Breast epithelium (tissue), 4 donors: ENCODE data around the gene CHSY3. TPM values are rescaled to one million over a fixed set of nuclear protein-coding genes. Genes with fewer than 3 reads are reported as not detected.

Experiments
- DNase-seq, 2 donors: peaks; one replicate each; pipeline ENCODE4 v3.0.0-alpha.2; 2019; ENCODE audit warnings: low spot score in 2 of 2
- H3K27ac ChIP-seq, 2 donors: fragments of 200-600 bp; sonication (generic) in 1 of 2; one replicate each; pipeline ENCODE4 v1.5.1; 2016 to 2019; ENCODE audit warnings: mild to moderate bottlenecking in 1 of 2
- H3K27me3 ChIP-seq, 2 donors: fragments of 200-600 bp; sonication (generic) in 1 of 2; one replicate each; pipeline versions ENCODE4 v1.5.1 to v1.6.0; 2017 to 2019; ENCODE audit warnings: control low read depth in 1 of 2, mild to moderate bottlenecking in 1 of 2
- H3K36me3 ChIP-seq: fragments of 200-600 bp; one replicate; pipeline ENCODE4 v1.5.1; 2019
- H3K4me1 ChIP-seq, 2 donors: fragments of 200-600 bp; sonication (generic); one replicate each; pipeline ENCODE4 v1.5.1; 2016 to 2019; ENCODE audit warnings: control low read depth in 1 of 2
- H3K4me3 ChIP-seq, 3 donors: fragments of 200-600 bp; sonication (generic); 1 replicate in 2 of 3; 2 replicates in 1 of 3; pipeline ENCODE4 v1.5.1; 2016 to 2019; ENCODE audit warnings: mild to moderate bottlenecking in 3 of 3, moderate library complexity in 2 of 3
- H3K9me3 ChIP-seq, 2 donors: fragments of 200-600 bp; sonication (generic) in 1 of 2; one replicate each; pipeline ENCODE4 v1.5.1; 2016 to 2019; ENCODE audit warnings: control low read depth in 1 of 2
- POLR2A ChIP-seq: fragments of 450-650 bp; IDR thresholded peaks from one replicate; pipeline ENCODE4 v1.6.1; 2016; ENCODE audit warnings: antibody characterized with exemption, mild to moderate bottlenecking, moderate library complexity
- POLR2AphosphoS5 ChIP-seq, 3 donors: sonication (generic); formaldehyde crosslinking; IDR thresholded peaks; one replicate each; pipeline ENCODE4 v1.6.1; 2017; ENCODE audit warnings: antibody characterized with exemption in 3 of 3
- intact Hi-C: fragments of 100-400 bp; cut with DNase I; formaldehyde crosslinking; loops from one replicate; pipeline ENCODE4 v1.15.1; 2023; ENCODE audit warnings: low total_unique reads
- total RNA-seq, 3 donors: library from RNA; depleted of rRNA; stranded (reverse); fragments of >200 nt; gene quantifications; one replicate each; pipeline ENCODE4 v1.1.0, GENCODE V29; 2016
- TF ChIP-seq, protein P1 (sequence below), 3 donors: fragments of 450-650 bp; IDR thresholded peaks; one replicate each; pipeline ENCODE4 v1.5.1; 2016 to 2017; ENCODE audit warnings: antibody characterized with exemption in 3 of 3, mild to moderate bottlenecking in 3 of 3, moderate library complexity in 3 of 3

Gene CHSY3
- total RNA-seq, 3 donors from 2014 or later, result 2.5 to 4.9 (median 3.7) TPM

DNA sequence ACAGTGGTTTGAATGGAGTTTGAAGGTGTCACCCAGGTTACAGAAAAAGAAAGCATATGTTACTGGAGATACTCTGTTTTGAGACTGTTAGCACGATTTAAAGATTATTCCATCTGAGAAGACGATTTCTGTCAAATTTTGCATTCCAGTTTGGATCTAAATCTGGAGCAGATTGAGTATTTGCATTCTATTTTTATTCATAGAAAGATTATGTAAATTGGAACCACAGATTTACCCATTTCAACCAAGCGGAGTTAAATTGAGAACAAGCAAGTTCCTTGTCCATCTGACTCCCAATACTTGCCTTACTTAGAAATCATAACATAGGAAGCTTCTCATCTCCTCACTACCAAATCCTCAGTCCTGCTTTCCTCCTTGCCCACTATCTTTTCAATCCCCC lies 255.7 kb downstream of the CHSY3 start:
- H3K36me3 ChIP-seq, result no peaks in the 10 kb centered on the region
- intact Hi-C loops, result no loop called here
- H3K27ac ChIP-seq, result no peak overlapping the region
- DNase-seq, result no peak
- no peak overlapping the region for H3K4me3 ChIP-seq
- H3K4me1 ChIP-seq, result no peaks in the 10 kb centered on the region
- H3K27me3 ChIP-seq, result no peaks in the 10 kb centered on the region
- TF ChIP-seq POLR2AphosphoS5 (IDR thresholded peaks at IDR 0.05) (no peak), POLR2A (no peak)
- TF ChIP-seq, protein P1, sequence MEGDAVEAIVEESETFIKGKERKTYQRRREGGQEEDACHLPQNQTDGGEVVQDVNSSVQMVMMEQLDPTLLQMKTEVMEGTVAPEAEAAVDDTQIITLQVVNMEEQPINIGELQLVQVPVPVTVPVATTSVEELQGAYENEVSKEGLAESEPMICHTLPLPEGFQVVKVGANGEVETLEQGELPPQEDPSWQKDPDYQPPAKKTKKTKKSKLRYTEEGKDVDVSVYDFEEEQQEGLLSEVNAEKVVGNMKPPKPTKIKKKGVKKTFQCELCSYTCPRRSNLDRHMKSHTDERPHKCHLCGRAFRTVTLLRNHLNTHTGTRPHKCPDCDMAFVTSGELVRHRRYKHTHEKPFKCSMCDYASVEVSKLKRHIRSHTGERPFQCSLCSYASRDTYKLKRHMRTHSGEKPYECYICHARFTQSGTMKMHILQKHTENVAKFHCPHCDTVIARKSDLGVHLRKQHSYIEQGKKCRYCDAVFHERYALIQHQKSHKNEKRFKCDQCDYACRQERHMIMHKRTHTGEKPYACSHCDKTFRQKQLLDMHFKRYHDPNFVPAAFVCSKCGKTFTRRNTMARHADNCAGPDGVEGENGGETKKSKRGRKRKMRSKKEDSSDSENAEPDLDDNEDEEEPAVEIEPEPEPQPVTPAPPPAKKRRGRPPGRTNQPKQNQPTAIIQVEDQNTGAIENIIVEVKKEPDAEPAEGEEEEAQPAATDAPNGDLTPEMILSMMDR (IDR thresholded peaks at IDR 0.05), result no peak
- H3K9me3 ChIP-seq, result no peaks in the 10 kb centered on the region

DNA sequence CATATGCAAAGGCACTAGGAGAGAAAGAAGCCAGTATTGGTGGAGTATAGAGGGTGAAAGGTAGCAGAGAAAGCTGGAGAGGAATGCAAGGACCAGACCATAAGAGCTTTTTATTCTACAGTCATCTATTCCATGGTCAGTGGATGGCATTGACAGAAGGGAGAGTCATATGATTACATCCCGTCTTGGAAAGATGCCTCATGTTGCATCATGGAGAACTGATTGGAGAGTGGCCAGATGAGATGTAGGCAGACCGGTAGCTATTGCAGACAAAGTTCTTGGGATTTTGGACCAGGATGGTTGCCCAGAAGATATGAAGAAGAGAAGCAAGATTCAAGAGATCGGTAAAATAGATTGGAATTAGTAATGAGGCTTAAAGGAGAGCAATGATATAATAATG lies 260.7 kb downstream of the CHSY3 start:
- intact Hi-C loops, result no loop called here
- DNase-seq, result no peak
- Histone ChIP-seq H3K4me3 (no peak overlapping the region), H3K27ac (no peak overlapping the region), H3K4me1 (no peaks in the 10 kb centered on the region), H3K9me3 (no peaks in the 10 kb centered on the region), H3K27me3 (no peaks in the 10 kb centered on the region), H3K36me3 (no peaks in the 10 kb centered on the region)
- TF ChIP-seq POLR2A, result no peak
- TF ChIP-seq, protein P1 (IDR thresholded peaks at IDR 0.05), result no peak
- TF ChIP-seq POLR2AphosphoS5 (IDR thresholded peaks at IDR 0.05), result no peak

DNA sequence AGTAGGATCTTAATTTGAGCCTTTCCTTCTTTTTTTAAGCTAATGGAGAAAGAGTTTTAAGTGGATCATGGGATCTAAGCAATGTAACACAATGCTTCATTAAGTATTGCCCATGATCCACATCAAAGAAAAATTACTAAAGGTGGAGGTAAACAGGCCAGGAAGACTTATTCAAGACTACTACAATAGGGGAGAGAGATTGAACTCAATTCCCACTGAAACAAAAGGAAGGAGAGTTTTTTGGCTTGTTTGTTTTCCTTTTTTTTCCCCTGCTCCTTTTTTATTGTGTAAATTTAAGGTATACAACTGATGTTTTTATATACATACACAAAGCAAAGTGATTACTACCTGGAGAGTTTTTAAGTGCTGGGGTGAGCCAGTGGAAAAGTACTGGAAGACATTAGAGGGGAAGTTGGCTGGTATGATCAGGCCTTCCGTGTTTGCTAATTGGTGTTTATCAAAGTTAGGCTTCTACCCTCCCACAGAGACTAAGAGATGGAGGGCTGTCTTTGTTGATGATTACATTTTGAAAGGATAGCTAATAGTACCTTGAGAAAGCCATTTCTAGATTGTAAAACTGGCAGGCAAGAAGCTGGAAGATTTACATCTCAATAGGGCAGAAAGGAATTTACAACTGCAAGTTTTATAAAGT lies 262.7 kb downstream of the CHSY3 start:
- no peak for DNase-seq
- TF ChIP-seq POLR2A (no peak), POLR2AphosphoS5 (IDR thresholded peaks at IDR 0.05) (no peak)
- TF ChIP-seq, protein P1 (IDR thresholded peaks at IDR 0.05), result no peak
- intact Hi-C loops, result no loop called here
- Histone ChIP-seq H3K4me1 (no peaks in the 10 kb centered on the region), H3K4me3 (no peak overlapping the region), H3K27me3 (no peaks in the 10 kb centered on the region), H3K36me3 (no peaks in the 10 kb centered on the region), H3K9me3 (no peaks in the 10 kb centered on the region), H3K27ac (no peak overlapping the region)

DNA sequence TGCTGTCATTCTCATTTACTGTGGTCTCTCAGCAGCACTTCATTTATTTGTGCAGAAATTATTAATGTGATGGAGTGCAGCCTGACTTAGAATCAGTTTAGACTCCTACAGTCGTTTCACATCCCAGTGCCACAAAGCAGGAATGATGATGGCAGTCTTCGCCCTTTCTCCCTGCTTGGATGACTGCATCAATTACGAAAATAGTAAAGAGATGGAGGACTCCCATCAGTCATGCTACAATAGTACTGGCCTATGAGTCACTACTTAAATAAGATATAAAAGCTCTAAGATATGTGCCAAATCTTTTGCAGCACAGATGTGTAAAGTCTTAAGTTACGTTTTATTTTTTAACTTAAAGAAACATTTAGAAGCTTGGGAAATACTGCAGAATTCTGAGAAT lies 263.9 kb downstream of the CHSY3 start:
- no peaks in the 10 kb centered on the region for H3K36me3 ChIP-seq
- no peak for DNase-seq
- intact Hi-C loops, result no loop called here
- TF ChIP-seq POLR2A, result no peak
- TF ChIP-seq, protein P1 (IDR thresholded peaks at IDR 0.05), result no peak
- TF ChIP-seq POLR2AphosphoS5 (IDR thresholded peaks at IDR 0.05), result no peak
- H3K4me3 ChIP-seq, result no peak overlapping the region
- no peaks in the 10 kb centered on the region for H3K9me3 ChIP-seq
- H3K4me1 ChIP-seq, result no peaks in the 10 kb centered on the region
- H3K27ac ChIP-seq, result no peak overlapping the region
- H3K27me3 ChIP-seq, result no peaks in the 10 kb centered on the region

DNA sequence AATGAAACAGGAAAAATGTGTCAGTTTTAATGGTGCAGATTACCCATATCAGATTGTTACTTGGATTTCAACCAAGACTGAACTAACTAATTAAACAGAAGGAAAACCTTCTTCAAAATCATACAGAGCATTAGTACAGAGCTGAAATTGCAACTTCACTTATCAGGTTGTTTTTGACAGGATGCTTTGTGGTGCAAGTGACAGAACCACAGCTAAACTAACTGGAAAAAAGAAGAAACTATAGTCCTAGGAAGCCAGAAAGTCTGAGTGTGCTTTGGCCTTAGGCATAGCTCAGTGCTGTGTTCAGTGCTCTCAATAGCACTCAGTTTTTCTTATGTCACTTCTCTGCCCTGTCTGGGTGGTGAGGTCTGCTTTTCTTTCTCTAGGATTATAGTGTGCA lies 267.4 kb downstream of the CHSY3 start:
- H3K9me3 ChIP-seq, result peaks cover 0 to 8% of the 10 kb centered on the region in 2 donors
- no peaks in the 10 kb centered on the region for H3K4me1 ChIP-seq
- intact Hi-C loops, result no loop called here
- no peaks in the 10 kb centered on the region for H3K36me3 ChIP-seq
- no peak overlapping the region for H3K27ac ChIP-seq
- no peak for DNase-seq
- H3K4me3 ChIP-seq, result no peak overlapping the region
- TF ChIP-seq POLR2A (no peak), POLR2AphosphoS5 (IDR thresholded peaks at IDR 0.05) (no peak)
- TF ChIP-seq, protein P1 (IDR thresholded peaks at IDR 0.05), result no peak
- no peaks in the 10 kb centered on the region for H3K27me3 ChIP-seq
